K562 (cell line): ENCODE data around the gene DNM1. TPM values are rescaled to one million over a fixed set of nuclear protein-coding genes. Genes with fewer than 3 reads are reported as not detected.

Experiments
- ATAC-seq: fragments of 200-7000 bp; cut with Tn5 transposase; 3 replicates; pipeline ENCODE4 v1.9.1; 2020; ENCODE audit warnings: moderate library complexity
- BruUV-seq: library from RNA; stranded (reverse); fragments of 400-500 nt; replicated peaks from 2 replicates; lab custom pipeline; 2021; lab: Mats Ljungman, UMichigan
- CTCF ChIA-PET: fragments of 300-600 bp; formaldehyde crosslinking; extraction: SDS; loops from one replicate; lab custom pipeline; 2021; ENCODE audit warnings: low intra/inter-chr PET ratio; lab: Yijun Ruan, JAX
- POLR2A ChIA-PET: fragments of 300-600, 350-650 bp; sonication (Branson Sonifier 250); formaldehyde crosslinking; extraction: SDS; loops from one replicate; lab custom pipeline; 2021; ENCODE audit warnings: antibody characterized with exemption, inconsistent platforms; lab: Yijun Ruan, JAX
- DNase-seq, 4 experiments: peaks; one replicate each; pipeline versions ENCODE4 v3.0.0 to v3.0.0-alpha.2; 2011 to 2018; ENCODE audit warnings: low spot score in 3 of 4, mixed read lengths in 3 of 4; ENCODE audit errors: extremely low read depth in 1 of 4
- FAIRE-seq: peaks from 2 replicates; lab custom pipeline; 2011; peaks lifted over from hg19 to GRCh38; lab: Jason Lieb, UNC
- H2AFZ ChIP-seq: 2 replicates; pipeline ENCODE4 v1.6.0; 2011; ENCODE audit warnings: low read depth, low read length, control low read depth, inconsistent platforms
- H3K27ac ChIP-seq: fragments of 200-600 bp; 3 replicates; pipeline ENCODE4 v1.8.0; 2011; ENCODE audit warnings: low read depth, mild to moderate bottlenecking, control low read depth, inconsistent platforms, low read length, moderate library complexity, mixed read lengths; ENCODE audit errors: extremely low read depth
- H3K27me3 ChIP-seq, 2 experiments: fragments of 300-600 bp in 1 of 2; 2 replicates in 1 of 2; 3 replicates in 1 of 2; pipeline versions ENCODE4 v1.6.0 to v1.8.0; 2011; ENCODE audit warnings: inconsistent platforms in 2 of 2, low read length in 2 of 2, mild to moderate bottlenecking in 1 of 2, mixed read lengths in 1 of 2, moderate library complexity in 1 of 2; ENCODE audit not compliant: control insufficient read depth in 2 of 2, insufficient read depth in 2 of 2
- H3K36me3 ChIP-seq: fragments of 300-600 bp; 3 replicates; pipeline ENCODE4 v1.8.0; 2011; ENCODE audit warnings: mild to moderate bottlenecking, low read length, inconsistent platforms; ENCODE audit not compliant: control insufficient read depth, insufficient read depth
- H3K4me1 ChIP-seq, 2 experiments: fragments of 200-600 bp in 1 of 2; replicated peaks in 1 of 2; 2 replicates in 1 of 2; 3 replicates in 1 of 2; pipeline versions ENCODE4 v1.5.1 to v1.8.0; 2011; ENCODE audit warnings: inconsistent platforms in 2 of 2, low read length in 2 of 2, mild to moderate bottlenecking in 1 of 2, mixed read lengths in 1 of 2, moderate library complexity in 1 of 2; ENCODE audit not compliant: control insufficient read depth in 2 of 2, insufficient read depth in 2 of 2
- H3K4me2 ChIP-seq: 2 replicates; pipeline ENCODE4 v1.6.1; 2011; ENCODE audit warnings: low read length, control low read depth, inconsistent platforms, mixed read lengths; ENCODE audit not compliant: insufficient read depth
- H3K4me3 ChIP-seq: fragments of 200-600 bp; sonication (generic), shearing (Covaris generic); 2 replicates; pipeline ENCODE4 v1.5.1; 2016; ENCODE audit warnings: control low read depth, inconsistent platforms
- H3K79me2 ChIP-seq: fragments of 200-600 bp; 3 replicates; pipeline ENCODE4 v1.8.0; 2011; ENCODE audit warnings: low read length, inconsistent platforms; ENCODE audit not compliant: control insufficient read depth, insufficient read depth
- H3K9ac ChIP-seq, 2 experiments: 2 replicates each; pipeline versions ENCODE4 v1.6.0 to v1.6.1; 2011; ENCODE audit warnings: low read depth in 2 of 2, low read length in 2 of 2, control low read depth in 1 of 2, inconsistent platforms in 1 of 2, mild to moderate bottlenecking in 1 of 2, mixed read lengths in 1 of 2; ENCODE audit not compliant: insufficient read depth in 1 of 2
- H3K9me1 ChIP-seq: one replicate; pipeline ENCODE4 v1.6.0; 2011; ENCODE audit warnings: inconsistent platforms, mild to moderate bottlenecking, low read length, moderate library complexity; ENCODE audit not compliant: control insufficient read depth, insufficient read depth
- H3K9me3 ChIP-seq: replicated peaks from 2 replicates; pipeline ENCODE4 v1.5.1; 2011; ENCODE audit warnings: low read depth, low read length, inconsistent platforms; ENCODE audit not compliant: control insufficient read depth, insufficient read depth
- H4K20me1 ChIP-seq: replicated peaks from 2 replicates; pipeline ENCODE4 v1.6.1; 2011; ENCODE audit warnings: low read length, inconsistent platforms, mixed read lengths; ENCODE audit not compliant: control insufficient read depth, insufficient read depth
- BHLHE40 ChIP-seq: IDR thresholded peaks from 2 replicates; pipeline ENCODE4 v1.6.1; 2011; ENCODE audit warnings: low read length, improper control_type of control experiment
- KHSRP ChIP-seq: fragments of 450-650 bp; IDR thresholded peaks from 2 replicates; pipeline ENCODE4 v1.6.1; 2017
- MAFF ChIP-seq: IDR thresholded peaks from 2 replicates; pipeline ENCODE4 v1.6.1; 2012; ENCODE audit warnings: low read length, improper control_type of control experiment
- MAFK ChIP-seq: IDR thresholded peaks from 2 replicates; pipeline ENCODE4 v1.6.1; 2011; ENCODE audit warnings: low read length, improper control_type of control experiment
- SREBF2 ChIP-seq: sonication (generic); formaldehyde crosslinking; IDR thresholded peaks from 2 replicates; pipeline ENCODE4 v1.4.0; 2020; ENCODE audit warnings: mild to moderate bottlenecking, missing genetic modification reagents
- WGBS: fragments of 100-300 bp; shearing (Covaris generic); methylation state at CpG from one replicate; pipeline ENCODE4 v1.1.6; 2016; ENCODE audit warnings: low coverage, mixed read lengths; ENCODE audit not compliant: insufficient coverage; ENCODE audit errors: missing lambda C conversion rate; 5-methylcytosine and 5-hydroxymethylcytosine counted together
- in situ Hi-C: fragments of 300-500 bp; cut with MboI; formaldehyde crosslinking; loops from 4 replicates; pipeline ENCODE4 v1.15.0; 2018; ENCODE audit warnings: inconsistent platforms, mixed read lengths
- intact Hi-C: fragments of 100-400 bp; cut with micrococcal nuclease; formaldehyde crosslinking; loops from 2 replicates; pipeline ENCODE4 v1.14.2; 2022
- polyA plus RNA-seq, 8 experiments: library from polyadenylated mRNA; depleted of rRNA in 4 of 8; stranded (reverse) in 5 of 8; unstranded in 3 of 8; fragments of >200 nt; fragmentation: Nextera tagmentation in 2 of 8; fragmentation: Illumina TruSeq in 1 of 8; extraction: Ambion mirVana in 2 of 8; extraction: Trizol in 1 of 8; gene quantifications; 2 replicates each; pipeline versions ENCODE4 v1.2.1 to v1.2.3, GENCODE V29; 2011 to 2014; ENCODE audit warnings: inconsistent platforms in 1 of 8, missing spikeins in 1 of 8
- total RNA-seq, 7 experiments: library from RNA; depleted of rRNA in 6 of 7; stranded (reverse); fragments of >200 nt in 6 of 7; fragmentation: Illumina TruSeq in 2 of 7; extraction: Trizol in 2 of 7; gene quantifications; 2 replicates each; pipeline versions ENCODE4 v1.2.1 to v1.2.3, GENCODE V29; 2011 to 2021; ENCODE audit warnings: low replicate concordance in 1 of 7

Gene DNM1
- total and polyA plus RNA-seq, 9 of the 15 experiments (the other 6 are each of a cell fraction or from before 2014, with no cell fraction given): 0.39 to 23.1 (median 9.1) TPM

DNA sequence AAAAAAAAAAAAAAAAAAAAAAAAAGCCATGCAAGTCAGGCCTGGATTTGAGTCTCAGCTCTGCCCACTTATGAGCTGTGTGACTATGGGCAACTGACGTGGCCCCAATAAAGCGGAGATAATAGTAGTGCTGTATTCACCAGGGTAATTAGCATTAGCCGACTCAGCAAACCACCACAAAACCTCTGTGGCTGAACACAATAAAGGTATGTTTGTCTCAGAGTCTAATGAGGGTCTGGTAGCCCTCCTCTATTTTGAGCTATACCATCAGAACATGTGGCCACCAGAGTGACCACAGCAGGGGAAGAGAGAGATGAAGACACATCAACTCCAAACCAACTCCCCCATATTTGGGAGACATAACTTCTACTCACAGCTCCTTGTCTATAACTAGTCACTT lies 88.8 kb downstream of the DNM1 start:
- Histone ChIP-seq H3K4me1 (peaks cover 17 to 24% of the 10 kb centered on the region in 2 experiments), H3K9me1 (peaks cover 5% of the 10 kb centered on the region)
- TF ChIP-seq KHSRP (no peak), MAFK (peak; percentile 76), MAFF (peak; percentile 69)
- TF ChIP-seq, all 486 proteins: peak for 2
- CTCF ChIA-PET: interaction anchor here (0.6 to 0.7 kb wide), 2 partner anchors 19 to 1446 kb away, joined by 3 read pairs; no protein-coding TSS in a partner anchor
- no TSS peak for BruUV-seq
- Histone ChIP-seq H2AFZ (no peak overlapping the region), H3K9ac (no peak overlapping the region), H3K4me2 (no peak overlapping the region), H3K27ac (no peak overlapping the region), H3K36me3 (peaks cover 13% of the 10 kb centered on the region; the same call in 2 of the 3 replicates), H3K9me3 (no peaks in the 10 kb centered on the region), H3K27me3 (no peaks in the 10 kb centered on the region), H4K20me1 (0 out of 2 replicates have a peak, but pooled peaks cover 3% of the 10 kb centered on the region), H3K79me2 (no peaks in the 10 kb centered on the region), H3K4me3 (no peak overlapping the region)
- POLR2A ChIA-PET: interaction anchor here (0.5 to 2.1 kb wide), 12 partner anchors 8 to 1526 kb away, joined by 3 to 11 read pairs (median 4); partner anchors contain the start of genes GOLGA2 and SWI5
- no peak for ATAC-seq
- 85% methylated on average over 3 of the region's 3 CpGs for WGBS
- FAIRE-seq: no peak
- in situ Hi-C loops: loop anchor here (25.0 kb wide), 1 partner anchor 1495 kb away; no protein-coding TSS in a partner anchor
- DNase-seq: peak in 2 of 4 experiments; percentile 16 to 17
- intact Hi-C loops: no loop called here

DNA sequence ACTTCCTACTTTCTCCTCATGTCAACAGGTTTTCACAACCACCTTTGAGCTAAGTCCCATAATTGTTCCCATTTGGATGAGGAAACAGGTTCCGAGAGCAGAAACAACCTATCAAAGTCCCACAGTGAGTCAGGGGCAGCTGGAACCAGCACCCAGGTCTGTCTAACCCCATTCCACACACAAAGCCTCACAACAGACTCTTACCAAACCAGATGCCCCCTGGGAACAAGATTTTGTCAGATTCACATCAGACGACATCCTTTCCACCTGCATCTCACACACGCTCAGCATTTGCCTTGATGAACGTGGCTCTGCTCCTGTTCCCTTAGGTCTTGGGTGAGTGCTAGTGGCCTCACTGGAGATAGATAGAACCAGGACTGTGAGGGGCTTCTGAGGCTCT lies 89.9 kb downstream of the DNM1 start:
- Histone ChIP-seq H3K36me3 (peaks cover 8% of the 10 kb centered on the region; the same call in 2 of the 3 replicates), H3K9me3 (no peaks in the 10 kb centered on the region), H3K4me3 (no peak overlapping the region), H3K27ac (no peak overlapping the region), H3K27me3 (no peaks in the 10 kb centered on the region), H3K79me2 (no peaks in the 10 kb centered on the region), H2AFZ (no peak overlapping the region), H3K9me1 (peaks cover 8% of the 10 kb centered on the region), H3K4me2 (no peak overlapping the region), H4K20me1 (0 out of 2 replicates have a peak, but pooled peaks cover 4% of the 10 kb centered on the region), H3K4me1 (peaks cover 25 to 34% of the 10 kb centered on the region in 2 experiments), H3K9ac (no peak overlapping the region)
- no TSS peak for BruUV-seq
- intact Hi-C loops (no loop called here), in situ Hi-C loops (loop anchor here (25.0 kb wide), 1 partner anchor 1494 kb away; no protein-coding TSS in a partner anchor)
- 51% methylated on average over 4 of the region's 4 CpGs for WGBS
- FAIRE-seq (no peak), ATAC-seq (no peak), DNase-seq (peak in 2 of 4 experiments; percentile 12 to 19)
- POLR2A ChIA-PET: interaction anchor here (0.7 to 2.1 kb wide), 6 partner anchors 7 to 1394 kb away, joined by 3 to 11 read pairs (median 6); partner anchors contain the start of genes GOLGA2 and SWI5
- 0 out of 2 replicates have a peak, but pooled peaks have one; percentile 10 for TF ChIP-seq BHLHE40
- no peak for TF ChIP-seq SREBF2
- CTCF ChIA-PET: no interaction called here
